ENCODE measurements around the gene NCAM2. TPM values are rescaled to one million over a fixed set of nuclear protein-coding genes. Genes with fewer than 3 reads are reported as not detected.

The NCAM2 gene
- total and polyA plus RNA-seq, 2 of the 8 experiments (the other 6 are each of a cell fraction or from before 2014, with no cell fraction given), result 0.14 to 1.1 TPM

DNA sequence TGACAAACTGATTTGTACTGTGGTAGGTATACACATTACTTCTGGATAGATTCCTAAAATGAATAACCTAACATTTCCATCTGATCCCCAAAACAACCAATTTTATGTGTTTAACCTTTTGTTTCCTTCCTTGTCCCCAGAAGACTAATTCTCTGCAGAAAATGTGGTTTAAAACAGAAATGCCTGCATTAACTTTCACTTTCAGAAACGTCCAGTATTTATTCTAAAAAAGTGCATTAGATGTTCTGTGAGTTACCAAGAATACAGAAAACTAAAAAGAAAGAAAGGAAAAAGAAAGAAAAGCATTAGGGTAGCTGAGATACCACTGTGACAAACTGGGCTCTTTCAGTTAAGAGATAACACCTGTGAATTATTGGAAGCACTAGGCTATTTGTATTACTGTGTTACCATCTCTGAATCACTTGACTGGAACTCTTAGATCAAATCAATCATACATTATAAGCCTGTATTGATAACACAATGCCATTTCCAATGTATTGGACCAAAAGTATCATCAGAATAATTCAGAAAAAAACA, 177.7 kb downstream of the NCAM2 start (continued):
- TF ChIP-seq, protein P1, sequence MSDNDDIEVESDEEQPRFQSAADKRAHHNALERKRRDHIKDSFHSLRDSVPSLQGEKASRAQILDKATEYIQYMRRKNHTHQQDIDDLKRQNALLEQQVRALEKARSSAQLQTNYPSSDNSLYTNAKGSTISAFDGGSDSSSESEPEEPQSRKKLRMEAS (IDR thresholded peaks at IDR 0.05), result no peak
- TF ChIP-seq CTBP2 (IDR thresholded peaks at IDR 0.05; ENCODE audit: borderline replicate concordance, insufficient read depth, insufficient read length, low read length), result no peak
- TF ChIP-seq, protein P2, sequence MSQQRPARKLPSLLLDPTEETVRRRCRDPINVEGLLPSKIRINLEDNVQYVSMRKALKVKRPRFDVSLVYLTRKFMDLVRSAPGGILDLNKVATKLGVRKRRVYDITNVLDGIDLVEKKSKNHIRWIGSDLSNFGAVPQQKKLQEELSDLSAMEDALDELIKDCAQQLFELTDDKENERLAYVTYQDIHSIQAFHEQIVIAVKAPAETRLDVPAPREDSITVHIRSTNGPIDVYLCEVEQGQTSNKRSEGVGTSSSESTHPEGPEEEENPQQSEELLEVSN (IDR thresholded peaks at IDR 0.05), result no peak
- no peak for TF ChIP-seq ZNF274 (IDR thresholded peaks at IDR 0.05; ENCODE audit: borderline replicate concordance, extremely low read depth, low read length)
- TF ChIP-seq KDM4A (IDR thresholded peaks at IDR 0.05; ENCODE audit: low read depth, low read length, severe bottlenecking), result no peak
